Erythroblast (primary cell): ENCODE data around the gene LYPD6.
"Not testable (repeated sequence)": the region's sequence is repeated elsewhere in the genome, so short reads cannot be mapped to it uniquely, and the experiment has no call there.

Experiments used
- DNase-seq, 2 experiments: peaks; one replicate each; lab custom pipeline; 2025; lab: John Stamatoyannopoulos, UW
- GATA1 ChIP-seq: IDR thresholded peaks from 2 replicates; pipeline ENCODE4 v1.6.1; 2011; ENCODE audit warnings: low read depth, mild to moderate bottlenecking, control low read depth, low read length, moderate library complexity
- POLR2A ChIP-seq: IDR thresholded peaks from 2 replicates; pipeline ENCODE4 v1.6.1; 2011; ENCODE audit warnings: mild to moderate bottlenecking, low read length

LYPD6 gene

GRCh38 chr2:149330127-149331022, at the start of gene LYPD6:
Gene LYPD6, plus strand, starts transcription at chr2:149330587. Its CDS starts 107,122 bp downstream, at chr2:149437709.
- TF ChIP-seq GATA1 (no peak), POLR2A (no peak)
- DNase-seq, result peak; percentile 31 to 39

- no peak for DNase-seq
- TF ChIP-seq POLR2A, result no peak
- TF ChIP-seq GATA1, result no peak
Observed at GRCh38 chr2:149281441-149281840, 48.9 kb upstream of the LYPD6 start.

GRCh38 chr2:149290662-149291061, 39.7 kb upstream of the LYPD6 start:
- DNase-seq, result no peak
- TF ChIP-seq POLR2A (no peak), GATA1 (no peak)

GRCh38 chr2:149291881-149292280, 38.5 kb upstream of the LYPD6 start:
- TF ChIP-seq POLR2A (no peak), GATA1 (no peak)
- DNase-seq, result no peak

- no peak for DNase-seq
- no peak for TF ChIP-seq GATA1
- no peak for TF ChIP-seq POLR2A
Observed at GRCh38 chr2:149296031-149296430, 34.4 kb upstream of the LYPD6 start.

- TF ChIP-seq GATA1, result no peak
- TF ChIP-seq POLR2A, result no peak
- no peak for DNase-seq
Observed at GRCh38 chr2:149307014-149307413, 23.4 kb upstream of the LYPD6 start.

GRCh38 chr2:149310349-149310748, 20.0 kb upstream of the LYPD6 start:
- TF ChIP-seq POLR2A (no peak), GATA1 (no peak)
- no peak for DNase-seq

GRCh38 chr2:149312039-149312438, 18.3 kb upstream of the LYPD6 start:
- no peak for TF ChIP-seq POLR2A
- TF ChIP-seq GATA1, result no peak
- no peak for DNase-seq

- peak; percentile 5 to 47 for DNase-seq
- TF ChIP-seq GATA1 (no peak), POLR2A (no peak)
Observed at GRCh38 chr2:149313512-149313972, 16.8 kb upstream of the LYPD6 start.

- TF ChIP-seq GATA1 (no peak), POLR2A (no peak)
- no peak for DNase-seq
Observed at GRCh38 chr2:149314687-149315086, 15.7 kb upstream of the LYPD6 start.

- no peak for DNase-seq
- TF ChIP-seq GATA1, result no peak
- no peak for TF ChIP-seq POLR2A
Observed at GRCh38 chr2:149315461-149315860, 14.9 kb upstream of the LYPD6 start.

- not testable (repeated sequence) for DNase-seq
Observed at GRCh38 chr2:149318566-149318965, 11.8 kb upstream of the LYPD6 start.

- DNase-seq, result no peak
- TF ChIP-seq POLR2A, result no peak
- no peak for TF ChIP-seq GATA1
Observed at GRCh38 chr2:149320362-149320761, 10.0 kb upstream of the LYPD6 start.

GRCh38 chr2:149329068-149329467, 1.3 kb upstream of the LYPD6 start:
- TF ChIP-seq POLR2A, result no peak
- TF ChIP-seq GATA1, result no peak
- peak in 1 of 2 experiments; percentile 2 for DNase-seq

GRCh38 chr2:149329489-149330126, 779 bp upstream of the LYPD6 start:
- TF ChIP-seq GATA1 (no peak), POLR2A (no peak)
- DNase-seq, result no peak
